GM19372 (cell line): ENCODE measurements around the gene HMCN2.
"Not testable (repeated sequence)": the region's sequence is repeated elsewhere in the genome, so short reads cannot be mapped to it uniquely, and the experiment has no call there.

ENCODE experiments used
- ATAC-seq: cut with Tn5 transposase; IDR thresholded peaks from one replicate; pipeline ENCODE4 v1.9.1; 2021; ENCODE audit warnings: mild to moderate bottlenecking, low read depth, moderate library complexity; ENCODE audit not compliant: unreplicated experiment

Gene HMCN2

DNA sequence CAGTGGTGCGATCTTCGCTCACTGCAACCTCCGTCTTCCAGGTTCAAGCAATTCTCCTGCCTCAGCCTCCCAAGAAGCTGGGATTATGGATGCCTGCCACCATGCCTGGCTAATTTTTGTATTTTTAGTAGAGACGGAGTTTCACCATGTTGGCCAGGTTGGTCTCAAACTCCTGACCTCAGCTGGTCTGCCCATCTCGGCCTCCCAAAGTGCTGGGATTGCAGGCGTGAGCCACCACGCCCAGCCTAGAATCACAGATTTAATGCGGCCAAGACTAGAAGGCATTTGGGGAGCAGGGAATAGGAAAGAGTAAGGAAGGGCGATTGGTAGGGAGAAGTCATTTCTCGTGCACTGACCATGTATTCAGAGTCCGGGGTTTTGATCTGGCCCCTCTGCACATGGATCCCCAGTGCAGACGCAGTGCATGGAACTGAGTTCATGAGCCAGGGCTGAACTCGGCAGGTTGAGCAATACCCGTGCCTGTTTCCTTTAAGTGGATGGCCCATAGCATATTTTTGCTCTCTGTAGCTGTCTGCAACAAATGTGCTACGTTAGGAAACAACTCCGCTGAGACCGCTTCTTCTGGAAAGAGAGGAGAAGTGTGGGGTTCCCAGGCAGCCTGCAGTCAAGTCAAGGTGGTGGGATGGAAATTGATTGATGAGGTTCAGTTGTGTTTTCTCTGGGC lies 3.4 kb upstream of the HMCN2 start:
- no peak for ATAC-seq

DNA sequence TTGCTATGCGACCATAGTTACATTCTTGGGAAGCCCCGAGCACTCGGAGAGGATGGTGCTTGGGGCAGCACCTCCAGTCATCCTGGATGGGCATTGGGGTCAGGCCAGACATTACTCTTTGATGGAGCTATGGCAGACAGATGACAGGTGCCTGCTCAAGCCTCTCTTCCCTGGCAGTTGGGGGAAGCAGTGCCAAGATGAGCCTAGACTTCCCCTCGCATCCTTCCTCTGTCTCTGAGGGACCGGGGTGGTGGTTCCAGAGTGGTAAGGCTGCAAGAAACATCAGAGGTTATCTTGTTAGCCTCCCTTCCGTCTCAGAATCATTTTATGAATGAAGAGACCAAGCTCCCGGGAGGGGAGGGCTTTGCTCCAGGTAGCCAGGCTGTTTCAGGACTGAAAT lies 2.8 kb upstream of the HMCN2 start:
- ATAC-seq = no peak

DNA sequence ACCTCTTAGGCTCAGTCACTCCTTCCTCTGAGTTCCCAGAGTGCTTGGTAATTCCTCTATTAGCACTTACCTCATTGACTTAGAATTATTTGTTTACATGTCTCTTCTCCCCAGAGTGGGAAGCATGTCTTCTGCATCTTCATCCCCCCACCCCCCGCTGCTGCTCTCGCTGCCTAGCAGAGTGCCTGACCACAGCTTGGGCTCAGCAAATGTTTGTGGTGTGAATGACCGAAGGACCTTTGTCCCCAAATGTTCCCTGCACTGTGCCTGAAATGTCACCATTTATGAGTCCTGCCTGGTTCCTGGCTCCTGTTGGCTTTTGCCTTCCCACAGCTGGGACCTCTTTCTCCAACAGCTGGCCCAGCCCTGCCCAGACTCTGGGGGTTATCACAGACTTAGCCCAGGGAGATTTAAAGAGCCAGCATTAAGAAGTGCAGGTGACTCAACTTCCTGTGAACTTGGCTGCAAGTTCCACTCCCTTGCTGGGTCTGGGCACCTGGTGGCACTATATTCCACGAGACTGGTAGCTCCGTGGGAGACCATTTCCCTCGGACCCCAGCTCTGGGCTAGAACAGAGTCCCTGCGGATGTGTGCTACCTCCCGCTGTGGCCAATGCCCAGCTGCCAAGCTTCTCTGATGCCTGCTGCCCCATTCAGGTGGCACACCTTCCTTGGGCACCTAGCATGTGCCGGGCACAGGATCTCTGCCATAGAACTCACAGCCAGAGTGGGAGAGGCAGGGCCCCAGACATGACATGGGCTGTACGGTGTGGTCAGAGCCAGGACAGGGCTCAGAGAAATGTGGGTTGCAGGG lies 1.8 kb upstream of the HMCN2 start:
- ATAC-seq = no peak

DNA sequence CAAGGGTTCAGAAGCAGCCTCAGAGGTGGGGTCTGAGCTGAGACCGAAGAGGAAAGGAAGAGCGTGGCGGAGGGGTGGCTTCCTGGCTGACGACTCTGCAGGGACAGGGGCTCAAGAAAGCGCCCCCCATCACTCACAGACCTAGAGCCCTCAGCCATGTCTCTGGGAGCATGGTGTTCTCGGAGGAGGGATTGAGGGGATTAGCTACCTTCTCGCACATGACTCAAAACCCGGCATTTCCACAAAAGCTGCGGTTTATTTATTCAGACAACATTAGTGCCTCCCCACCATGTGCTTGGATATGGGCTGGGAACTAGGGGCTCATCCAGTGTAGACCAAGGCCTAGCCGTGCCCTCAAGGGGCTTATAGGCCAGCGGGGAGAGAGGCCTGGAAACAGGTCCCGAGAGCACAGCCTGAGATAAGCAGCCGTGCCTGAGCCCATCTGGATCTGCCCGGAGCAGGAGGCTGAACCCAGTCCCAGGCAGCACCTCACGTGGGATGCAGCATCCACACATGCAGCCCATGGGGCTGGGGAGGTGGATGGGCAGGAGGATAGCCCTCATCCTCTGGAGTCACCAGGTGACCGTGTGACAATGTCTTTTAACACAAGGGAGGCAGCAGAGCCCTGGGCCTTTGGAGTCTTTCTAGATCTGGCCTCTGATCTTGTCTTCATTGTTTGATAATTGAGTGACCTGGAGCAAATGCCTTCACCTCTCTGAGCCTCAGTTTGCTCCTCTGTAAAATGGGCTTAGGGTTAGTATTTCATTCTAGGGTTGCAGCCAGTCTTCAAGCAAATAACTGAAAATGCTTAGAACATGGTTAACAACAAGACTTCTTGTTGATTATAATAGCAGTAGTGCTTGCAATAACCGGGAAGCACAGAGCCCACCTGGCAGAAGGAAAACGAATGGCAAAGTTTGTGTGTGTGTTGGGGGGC lies 878 bp upstream of the HMCN2 start:
- ATAC-seq = no peak

GRCh38 chr9:130266236-130267098 lies 907 bp downstream of the HMCN2 start:
- no peak for ATAC-seq

GRCh38 chr9:130267930-130268329 lies 2.4 kb downstream of the HMCN2 start:
- no peak for ATAC-seq

DNA sequence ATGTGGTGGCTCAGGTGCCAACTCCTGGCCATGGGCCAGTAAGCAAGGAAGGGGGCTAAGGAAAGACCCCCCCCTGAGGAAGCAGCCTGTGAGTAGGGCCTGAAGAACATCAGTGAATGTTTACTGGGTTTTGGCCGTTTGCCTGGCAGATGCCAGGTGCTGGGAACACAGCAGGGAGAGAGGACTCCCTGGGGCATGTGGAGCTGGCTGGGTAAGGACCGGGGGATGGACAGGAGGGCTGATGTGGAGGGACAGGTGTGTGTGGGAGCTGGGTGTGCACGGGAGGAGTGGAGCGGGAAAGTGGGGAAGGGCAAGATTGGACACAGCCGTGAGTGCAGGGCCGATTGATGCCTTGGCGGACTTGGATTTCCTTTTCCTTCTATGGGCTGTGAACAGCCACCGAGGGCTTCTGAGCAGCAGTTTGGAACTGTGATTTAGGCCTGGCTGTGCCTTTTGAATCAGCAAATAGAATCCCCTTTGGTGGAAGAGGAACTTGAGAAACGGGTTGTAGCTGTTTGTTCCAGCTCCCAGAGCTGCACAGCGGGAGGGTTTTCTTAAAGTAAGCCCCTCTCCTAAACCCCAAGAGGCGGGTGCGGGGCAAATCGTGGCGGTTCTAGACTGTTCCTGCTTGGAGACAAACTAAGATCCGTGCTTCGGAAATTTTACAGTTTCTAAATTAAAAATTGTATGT lies 3.1 kb downstream of the HMCN2 start:
- no peak for ATAC-seq

DNA sequence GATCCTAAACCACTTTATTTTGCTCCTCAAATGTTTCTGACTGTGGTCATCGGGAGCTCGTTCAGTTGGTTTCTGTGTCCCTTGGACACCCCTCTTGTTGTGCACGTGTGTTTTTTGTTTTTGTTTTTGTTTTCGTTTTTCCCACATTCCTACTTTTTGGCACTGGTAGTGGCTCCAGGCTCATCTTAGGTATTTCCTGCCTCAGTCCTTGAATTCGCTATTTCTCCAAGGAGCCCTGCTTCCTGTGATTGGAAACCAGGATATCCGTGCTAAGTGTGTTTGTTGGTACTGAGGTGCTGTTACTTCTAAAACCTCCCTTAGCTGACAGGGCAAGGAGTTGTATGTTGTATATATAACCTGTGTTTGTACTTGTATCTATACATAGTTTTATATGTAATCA lies 5.9 kb downstream of the HMCN2 start:
- ATAC-seq = no peak

GRCh38 chr9:130275156-130275555 lies 9.6 kb downstream of the HMCN2 start:
- ATAC-seq = no peak

DNA sequence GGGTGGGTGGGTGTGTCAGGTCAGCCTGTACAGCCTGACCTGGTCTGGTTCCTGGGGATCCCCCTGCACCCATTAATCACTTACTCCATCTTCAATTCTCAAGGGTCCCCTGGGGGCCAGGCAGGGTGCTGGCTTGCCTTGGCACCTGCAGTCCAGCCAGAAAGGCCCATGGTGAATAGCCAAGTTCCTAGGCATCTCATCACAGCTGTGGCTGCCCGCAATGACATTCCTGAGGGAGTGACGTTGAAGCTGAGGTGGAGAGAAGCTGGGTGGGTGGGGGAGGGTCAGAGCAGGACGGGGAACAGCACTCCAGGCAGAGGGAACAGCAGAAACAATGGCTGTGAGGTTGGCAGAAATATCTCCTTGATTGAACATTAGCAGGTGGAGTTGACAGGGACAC lies 10.6 kb downstream of the HMCN2 start:
- ATAC-seq = no peak

DNA sequence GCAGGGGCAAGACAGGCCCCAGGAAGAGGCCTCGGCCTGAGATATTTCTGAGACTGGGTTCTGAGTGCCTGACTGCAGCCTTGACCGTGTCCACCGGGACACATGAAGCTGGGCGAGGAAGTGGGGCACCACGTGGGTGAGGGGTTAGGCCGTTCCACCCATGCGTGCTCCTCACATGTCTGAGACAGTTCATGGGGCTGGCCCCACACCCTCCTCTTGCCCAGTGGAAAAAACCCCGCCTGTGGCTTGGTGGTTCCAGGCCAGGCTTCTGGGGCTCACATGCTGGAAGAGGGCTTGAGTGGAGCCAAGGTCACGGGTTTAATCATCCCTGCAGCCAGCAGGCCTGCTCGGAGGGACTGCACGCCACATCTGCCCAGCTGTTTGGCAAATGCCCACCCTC lies 11.4 kb downstream of the HMCN2 start:
- ATAC-seq = no peak

GRCh38 chr9:130277525-130277924 lies 12.0 kb downstream of the HMCN2 start:
- not testable (repeated sequence) for ATAC-seq

- ATAC-seq = no peak
These were observed 18.1 kb downstream of the HMCN2 start for GRCh38 chr9:130283539-130284248.

DNA sequence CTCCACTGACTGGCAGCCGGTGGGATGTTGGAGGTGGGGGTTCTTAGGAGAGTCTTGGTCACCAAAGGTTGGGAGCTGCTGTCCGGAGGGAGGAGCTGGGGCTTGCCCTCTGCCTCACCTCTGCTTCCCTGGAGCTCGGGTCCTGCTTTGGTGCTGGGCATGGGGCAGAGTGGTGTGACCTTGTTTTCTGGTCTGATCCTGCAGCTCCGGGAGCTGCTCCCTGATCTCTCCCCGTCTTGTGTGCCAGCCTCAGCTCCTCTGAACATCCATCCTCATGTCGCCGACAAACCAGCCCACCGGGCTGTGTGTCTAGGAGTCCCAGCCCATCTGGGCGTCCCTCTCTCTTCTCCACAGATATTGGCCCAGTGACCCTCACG lies 18.7 kb downstream of the HMCN2 start:
- no peak for ATAC-seq

GRCh38 chr9:130284690-130285089 lies 19.1 kb downstream of the HMCN2 start:
- ATAC-seq = no peak

DNA sequence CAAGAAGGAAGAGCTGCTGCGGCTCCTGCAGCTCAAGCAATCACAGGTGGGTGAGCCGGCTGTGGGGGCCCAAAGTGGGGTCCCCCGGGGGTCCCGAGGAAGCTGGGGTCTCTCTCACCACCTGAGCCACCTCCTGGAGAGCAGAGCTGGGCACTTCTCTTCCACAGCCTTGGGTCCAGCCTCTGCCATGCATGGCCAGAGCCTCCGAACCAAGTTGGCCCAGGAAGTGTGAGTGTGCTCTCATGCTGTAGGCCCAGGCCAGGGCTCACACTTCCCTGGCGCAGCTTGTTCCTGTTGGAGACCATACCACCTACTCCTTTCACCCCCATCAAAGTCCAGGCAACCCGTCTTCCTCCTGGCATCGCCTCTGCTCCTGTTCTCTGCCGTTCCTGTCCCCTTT lies 19.7 kb downstream of the HMCN2 start:
- no peak for ATAC-seq

- no peak for ATAC-seq
These were observed 20.7 kb downstream of the HMCN2 start for GRCh38 chr9:130286072-130286770.

DNA sequence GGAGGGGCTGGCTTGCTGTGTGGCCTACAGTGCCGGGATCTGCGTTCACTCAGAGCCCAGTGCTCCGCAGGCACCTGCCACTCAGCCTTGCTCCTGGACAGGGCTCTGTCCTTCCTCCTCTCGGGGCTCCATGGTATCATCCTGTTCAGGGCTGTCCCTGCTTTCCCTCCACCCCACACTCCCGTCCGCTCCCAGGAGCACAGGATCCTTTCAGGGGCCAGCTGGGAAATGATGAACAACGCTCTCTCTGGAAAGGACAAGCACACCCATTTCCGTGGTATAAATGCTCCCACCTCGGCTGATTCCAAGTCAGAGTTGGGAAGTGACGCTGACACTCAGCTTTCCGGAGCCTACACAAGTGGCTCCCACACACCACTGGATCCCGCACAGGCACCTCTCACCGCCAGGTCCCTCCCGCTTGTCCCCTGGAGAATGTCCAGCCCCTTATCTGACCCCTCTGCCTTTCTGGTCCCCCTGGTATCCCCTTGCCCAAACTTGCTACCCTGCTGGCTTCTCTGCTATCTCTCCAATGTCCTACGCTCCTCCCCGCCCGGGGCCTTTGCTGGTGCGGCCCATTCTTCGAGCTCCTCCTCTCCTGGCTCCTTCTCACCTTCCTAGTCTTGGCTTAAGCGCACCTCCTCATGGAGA lies 21.3 kb downstream of the HMCN2 start:
- no peak for ATAC-seq
